ENCODE data around the gene IKZF5. TPM values are rescaled to one million over a fixed set of nuclear protein-coding genes. Genes with fewer than 3 reads are reported as not detected.

The IKZF5 gene
- polyA plus RNA-seq, 1 donor = 18.2 TPM

GRCh38 chr10:123035467-123036086, 27.0 kb upstream of the IKZF5 start:
- DNase-seq = no peak
- no peak overlapping the region for H3K4me3 ChIP-seq (ENCODE audit: low read length)
- H3K27ac ChIP-seq (ENCODE audit: low read length) = no peak overlapping the region
- no peaks in the 10 kb centered on the region for H3K4me1 ChIP-seq (ENCODE audit: control insufficient read depth, insufficient read depth, low read length)
- H3K36me3 ChIP-seq (ENCODE audit: control insufficient read depth, insufficient read depth, low read length) = peaks cover 10% of the 10 kb centered on the region
- WGBS (ENCODE audit: insufficient coverage, low lambda C conversion rate) = 80% methylated on average over 3 of the region's 8 CpGs
- no peaks in the 10 kb centered on the region for H3K27me3 ChIP-seq (ENCODE audit: control insufficient read depth, insufficient read depth, low read length)
- no peaks in the 10 kb centered on the region for H3K9me3 ChIP-seq (ENCODE audit: control insufficient read depth, low read depth, low read length)

GRCh38 chr10:123034332-123034731, 25.7 kb upstream of the IKZF5 start:
- peak in 1 of 2 donors; percentile 26 for DNase-seq
- H3K9me3 ChIP-seq (ENCODE audit: control insufficient read depth, low read depth, low read length) = no peaks in the 10 kb centered on the region
- H3K27me3 ChIP-seq (ENCODE audit: control insufficient read depth, insufficient read depth, low read length) = no peaks in the 10 kb centered on the region
- H3K4me3 ChIP-seq (ENCODE audit: low read length) = no peak overlapping the region
- no peaks in the 10 kb centered on the region for H3K4me1 ChIP-seq (ENCODE audit: control insufficient read depth, insufficient read depth, low read length)
- H3K27ac ChIP-seq (ENCODE audit: low read length) = no peak overlapping the region
- H3K36me3 ChIP-seq (ENCODE audit: control insufficient read depth, insufficient read depth, low read length) = peaks cover 10% of the 10 kb centered on the region

GRCh38 chr10:123031124-123031523, 22.5 kb upstream of the IKZF5 start:
- Histone ChIP-seq H3K4me1 (ENCODE audit: control insufficient read depth, insufficient read depth, low read length) (no peaks in the 10 kb centered on the region), H3K4me3 (ENCODE audit: low read length) (no peak overlapping the region), H3K36me3 (ENCODE audit: control insufficient read depth, insufficient read depth, low read length) (peaks cover 4% of the 10 kb centered on the region), H3K27me3 (ENCODE audit: control insufficient read depth, insufficient read depth, low read length) (no peaks in the 10 kb centered on the region), H3K27ac (ENCODE audit: low read length) (no peak overlapping the region), H3K9me3 (ENCODE audit: control insufficient read depth, low read depth, low read length) (no peaks in the 10 kb centered on the region)
- no peak for DNase-seq
- WGBS (ENCODE audit: insufficient coverage, low lambda C conversion rate) = 60% methylated on average over 1 of the region's 1 CpG

GRCh38 chr10:123027861-123028260, 19.3 kb upstream of the IKZF5 start:
- Histone ChIP-seq H3K36me3 (ENCODE audit: control insufficient read depth, insufficient read depth, low read length) (no peaks in the 10 kb centered on the region), H3K4me1 (ENCODE audit: control insufficient read depth, insufficient read depth, low read length) (no peaks in the 10 kb centered on the region), H3K27ac (ENCODE audit: low read length) (no peak overlapping the region), H3K4me3 (ENCODE audit: low read length) (no peak overlapping the region), H3K27me3 (ENCODE audit: control insufficient read depth, insufficient read depth, low read length) (no peaks in the 10 kb centered on the region), H3K9me3 (ENCODE audit: control insufficient read depth, low read depth, low read length) (no peaks in the 10 kb centered on the region)
- DNase-seq = no peak

- H3K4me1 ChIP-seq (ENCODE audit: control insufficient read depth, insufficient read depth, low read length) = no peaks in the 10 kb centered on the region
- WGBS (ENCODE audit: insufficient coverage, low lambda C conversion rate) = no CpG with 5 or more reads among the region's 1 CpG
- no peaks in the 10 kb centered on the region for H3K36me3 ChIP-seq (ENCODE audit: control insufficient read depth, insufficient read depth, low read length)
- no peaks in the 10 kb centered on the region for H3K27me3 ChIP-seq (ENCODE audit: control insufficient read depth, insufficient read depth, low read length)
- no peak overlapping the region for H3K27ac ChIP-seq (ENCODE audit: low read length)
- no peak for DNase-seq
- no peaks in the 10 kb centered on the region for H3K9me3 ChIP-seq (ENCODE audit: control insufficient read depth, low read depth, low read length)
- no peak overlapping the region for H3K4me3 ChIP-seq (ENCODE audit: low read length)
Observed at GRCh38 chr10:123026302-123026701, 17.7 kb upstream of the IKZF5 start.

GRCh38 chr10:123024540-123024939, 15.9 kb upstream of the IKZF5 start:
- H3K4me1 ChIP-seq (ENCODE audit: control insufficient read depth, insufficient read depth, low read length) = no peaks in the 10 kb centered on the region
- no peaks in the 10 kb centered on the region for H3K36me3 ChIP-seq (ENCODE audit: control insufficient read depth, insufficient read depth, low read length)
- no peak overlapping the region for H3K27ac ChIP-seq (ENCODE audit: low read length)
- WGBS (ENCODE audit: insufficient coverage, low lambda C conversion rate) = no CpG with 5 or more reads among the region's 2 CpGs
- H3K9me3 ChIP-seq (ENCODE audit: control insufficient read depth, low read depth, low read length) = no peaks in the 10 kb centered on the region
- no peaks in the 10 kb centered on the region for H3K27me3 ChIP-seq (ENCODE audit: control insufficient read depth, insufficient read depth, low read length)
- H3K4me3 ChIP-seq (ENCODE audit: low read length) = no peak overlapping the region
- DNase-seq = no peak

GRCh38 chr10:123021517-123021916, 12.9 kb upstream of the IKZF5 start:
- DNase-seq = no peak
- Histone ChIP-seq H3K4me3 (ENCODE audit: low read length) (no peak overlapping the region), H3K9me3 (ENCODE audit: control insufficient read depth, low read depth, low read length) (no peaks in the 10 kb centered on the region), H3K27me3 (ENCODE audit: control insufficient read depth, insufficient read depth, low read length) (no peaks in the 10 kb centered on the region), H3K36me3 (ENCODE audit: control insufficient read depth, insufficient read depth, low read length) (no peaks in the 10 kb centered on the region), H3K4me1 (ENCODE audit: control insufficient read depth, insufficient read depth, low read length) (no peaks in the 10 kb centered on the region), H3K27ac (ENCODE audit: low read length) (no peak overlapping the region)
- 50% methylated on average over 1 of the region's 3 CpGs for WGBS (ENCODE audit: insufficient coverage, low lambda C conversion rate)

- no peaks in the 10 kb centered on the region for H3K27me3 ChIP-seq (ENCODE audit: control insufficient read depth, insufficient read depth, low read length)
- H3K4me3 ChIP-seq (ENCODE audit: low read length) = no peak overlapping the region
- no peak for DNase-seq
- no peak overlapping the region for H3K27ac ChIP-seq (ENCODE audit: low read length)
- WGBS (ENCODE audit: insufficient coverage, low lambda C conversion rate) = no CpG with 5 or more reads among the region's 1 CpG
- H3K36me3 ChIP-seq (ENCODE audit: control insufficient read depth, insufficient read depth, low read length) = no peaks in the 10 kb centered on the region
- no peaks in the 10 kb centered on the region for H3K9me3 ChIP-seq (ENCODE audit: control insufficient read depth, low read depth, low read length)
- H3K4me1 ChIP-seq (ENCODE audit: control insufficient read depth, insufficient read depth, low read length) = no peaks in the 10 kb centered on the region
Observed at GRCh38 chr10:123019941-123020703, 11.5 kb upstream of the IKZF5 start.

- no peaks in the 10 kb centered on the region for H3K4me1 ChIP-seq (ENCODE audit: control insufficient read depth, insufficient read depth, low read length)
- WGBS (ENCODE audit: insufficient coverage, low lambda C conversion rate) = 90% methylated on average over 2 of the region's 3 CpGs
- DNase-seq = no peak
- no peaks in the 10 kb centered on the region for H3K9me3 ChIP-seq (ENCODE audit: control insufficient read depth, low read depth, low read length)
- H3K36me3 ChIP-seq (ENCODE audit: control insufficient read depth, insufficient read depth, low read length) = no peaks in the 10 kb centered on the region
- H3K27me3 ChIP-seq (ENCODE audit: control insufficient read depth, insufficient read depth, low read length) = no peaks in the 10 kb centered on the region
- H3K27ac ChIP-seq (ENCODE audit: low read length) = no peak overlapping the region
- H3K4me3 ChIP-seq (ENCODE audit: low read length) = no peak overlapping the region
Observed at GRCh38 chr10:123019264-123019663, 10.7 kb upstream of the IKZF5 start.

- Histone ChIP-seq H3K4me1 (ENCODE audit: control insufficient read depth, insufficient read depth, low read length) (no peaks in the 10 kb centered on the region), H3K27me3 (ENCODE audit: control insufficient read depth, insufficient read depth, low read length) (no peaks in the 10 kb centered on the region), H3K27ac (ENCODE audit: low read length) (no peak overlapping the region), H3K9me3 (ENCODE audit: control insufficient read depth, low read depth, low read length) (no peaks in the 10 kb centered on the region), H3K36me3 (ENCODE audit: control insufficient read depth, insufficient read depth, low read length) (no peaks in the 10 kb centered on the region), H3K4me3 (ENCODE audit: low read length) (no peak overlapping the region)
- no CpG with 5 or more reads among the region's 7 CpGs for WGBS (ENCODE audit: insufficient coverage, low lambda C conversion rate)
- DNase-seq = no peak
Observed at GRCh38 chr10:123018531-123018930, 9.9 kb upstream of the IKZF5 start.
